ENCODE results near the gene PITPNM2. TPM values are rescaled to one million over a fixed set of nuclear protein-coding genes. Genes with fewer than 3 reads are reported as not detected.

PITPNM2 gene
- 1.0 and 1.3 TPM in 2 replicates for polyA plus RNA-seq (2014; cell fraction: cytosol; rRNA removed)
- 3.3 and 9.0 TPM in 2 replicates for polyA plus RNA-seq (2014; cell fraction: nucleus; rRNA removed)

DNA sequence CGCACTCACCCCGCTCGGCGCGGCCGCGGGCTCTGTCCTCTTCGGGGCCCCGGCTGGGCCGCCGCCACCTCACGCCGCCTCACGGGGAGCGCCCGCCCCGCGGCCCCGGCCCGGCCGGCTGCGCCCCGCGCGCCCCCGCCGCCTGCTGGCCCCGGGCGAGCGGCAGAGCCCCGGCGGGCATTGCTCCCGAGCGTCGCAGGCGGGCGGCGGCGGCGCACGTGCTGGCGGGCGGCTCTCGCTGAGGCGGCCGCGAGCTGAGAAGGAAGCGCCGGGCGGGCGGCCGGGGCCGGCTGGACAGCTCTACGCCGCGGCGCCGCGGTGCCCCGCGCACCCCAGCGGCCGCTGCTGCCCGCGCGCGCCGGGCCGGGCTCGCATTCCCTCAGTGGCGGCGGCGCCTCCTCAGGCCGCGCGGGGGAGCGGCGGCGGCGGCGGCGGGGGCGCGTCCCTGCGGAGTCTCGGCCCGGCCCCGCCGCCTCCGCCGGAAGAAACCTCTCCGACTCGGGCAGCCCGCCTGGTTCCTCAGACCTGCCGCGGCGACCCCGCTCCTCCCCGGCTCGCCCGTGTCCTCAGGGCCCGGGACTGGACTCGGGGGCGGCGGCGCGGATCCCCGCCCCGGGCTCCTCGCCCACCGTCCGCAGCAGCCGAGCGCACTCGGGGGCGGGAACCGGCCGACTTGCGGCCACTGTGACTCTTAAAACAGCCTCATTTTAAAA lies at the start of gene PITPNM2:
Gene PITPNM2 (minus strand): TSS at position 347 of the 713 bp plus-strand sequence. CDS start 116,500 bp downstream, outside the sequence.
- DNase-seq (ENCODE audit: low spot score): peak; percentile 38

DNA sequence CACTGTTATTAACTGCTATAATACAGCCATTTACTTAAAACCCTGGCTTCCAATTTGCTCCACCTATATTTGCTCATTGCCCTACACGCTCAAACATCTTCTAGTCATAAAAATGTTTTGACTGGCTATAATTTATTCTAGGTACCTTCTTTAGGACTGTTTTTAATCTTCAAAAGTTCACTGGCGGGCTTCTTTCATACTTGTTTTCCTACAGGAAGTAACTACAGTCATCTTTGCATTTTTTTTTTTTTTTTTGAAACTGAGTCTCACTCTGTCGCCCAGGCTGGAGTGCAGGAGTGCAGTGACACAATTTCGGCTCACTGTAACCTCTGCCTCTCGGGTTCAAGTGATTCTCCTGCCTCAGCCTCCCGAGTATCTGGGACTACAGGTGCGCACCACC lies 49.5 kb upstream of the PITPNM2 start:
- no peak for DNase-seq (ENCODE audit: low spot score)

DNA sequence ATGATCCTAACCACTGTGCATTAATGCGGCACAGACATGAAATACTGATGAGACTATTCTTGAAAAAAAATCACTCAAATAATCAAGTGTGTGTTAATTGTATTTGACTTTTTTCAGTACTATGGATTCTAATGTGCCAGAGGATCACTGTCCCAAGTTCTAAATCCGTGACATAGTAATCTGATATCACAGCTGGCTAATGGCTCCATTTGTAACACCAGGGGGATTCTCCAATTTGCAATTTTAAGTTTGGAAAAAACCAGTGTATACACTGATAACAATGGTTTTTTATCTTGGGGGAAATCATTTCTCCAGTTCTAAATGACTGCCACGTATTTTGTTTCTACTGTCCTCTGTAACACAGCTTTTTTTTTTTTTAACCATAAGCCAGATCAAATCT lies 49.0 kb upstream of the PITPNM2 start:
- no peak for DNase-seq (ENCODE audit: low spot score)

DNA sequence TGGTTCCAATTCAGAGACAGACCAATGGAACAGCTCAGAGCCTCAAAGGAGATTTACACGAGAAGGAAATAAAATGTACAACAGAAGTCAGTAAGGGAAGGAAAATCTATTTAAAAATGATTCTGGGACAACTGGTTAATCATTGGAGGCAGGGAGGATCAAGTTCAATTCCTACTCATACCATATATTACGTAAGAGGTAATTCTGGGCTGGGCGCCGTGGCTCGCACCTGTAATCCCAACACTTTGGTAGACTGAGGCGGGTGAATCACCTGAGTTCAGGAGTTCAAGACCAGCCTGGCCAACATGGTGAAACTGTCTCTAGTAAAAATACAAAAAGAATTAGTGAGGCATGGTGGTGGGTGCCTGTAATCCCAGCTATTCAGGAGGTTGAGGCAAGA lies 36.7 kb upstream of the PITPNM2 start:
- no peak for DNase-seq (ENCODE audit: low spot score)

DNA sequence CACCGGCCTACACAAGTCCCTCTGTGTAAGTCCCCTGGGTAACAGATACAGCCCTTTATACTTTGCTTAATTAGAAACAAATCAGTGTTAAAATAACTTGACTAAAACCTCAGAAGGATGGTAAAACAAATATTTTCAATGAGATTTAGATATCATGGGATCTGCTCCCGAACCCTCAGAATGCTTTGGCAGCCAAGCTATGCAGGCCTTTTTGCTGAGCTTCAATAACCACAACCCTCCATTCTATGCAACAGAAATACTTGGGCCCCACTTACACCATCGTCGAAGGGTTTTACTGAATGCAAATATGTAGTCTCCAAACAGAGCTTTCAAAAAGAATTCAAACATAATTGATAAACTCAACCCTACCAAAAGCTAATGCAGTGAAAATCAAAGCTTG lies 29.3 kb upstream of the PITPNM2 start:
- DNase-seq (ENCODE audit: low spot score): no peak

DNA sequence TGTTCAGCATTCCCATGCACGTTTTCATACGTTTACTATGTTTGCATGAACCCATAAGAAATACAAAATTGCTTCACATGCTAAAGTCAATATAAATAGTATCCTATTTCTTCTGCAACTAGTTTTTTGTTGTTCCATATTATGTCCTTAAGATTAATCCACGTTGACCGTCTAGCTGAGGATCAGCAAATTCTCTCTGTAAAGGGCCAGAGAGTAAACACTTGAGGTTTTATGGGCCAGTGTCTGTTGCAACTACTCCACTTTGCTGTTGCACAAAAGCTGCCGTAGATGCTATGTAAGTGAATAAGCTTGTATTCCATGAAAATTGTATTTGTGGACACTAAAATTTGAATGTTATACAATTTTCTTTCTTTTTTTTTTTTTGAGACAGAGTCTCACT lies 21.1 kb upstream of the PITPNM2 start:
- DNase-seq (ENCODE audit: low spot score): no peak

DNA sequence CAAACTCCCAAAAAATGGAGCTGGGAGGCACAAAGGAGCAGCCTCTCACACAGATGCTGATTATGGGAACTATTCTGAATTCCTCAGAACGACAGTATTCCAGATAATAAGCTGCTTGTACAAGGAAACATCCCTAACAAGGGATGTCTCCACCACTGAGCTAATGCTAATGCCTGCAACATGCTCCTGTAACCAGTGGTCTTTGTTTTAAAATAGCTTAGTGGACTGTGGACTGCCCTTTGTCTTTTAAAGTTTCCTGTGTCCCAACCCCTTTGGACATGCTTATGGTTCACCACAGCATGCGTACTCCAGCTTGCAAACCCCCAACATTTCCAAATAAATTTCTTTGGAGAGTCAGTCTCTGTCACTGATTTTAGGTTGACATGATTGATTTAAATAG lies 16.4 kb upstream of the PITPNM2 start:
- no peak for DNase-seq (ENCODE audit: low spot score)

DNA sequence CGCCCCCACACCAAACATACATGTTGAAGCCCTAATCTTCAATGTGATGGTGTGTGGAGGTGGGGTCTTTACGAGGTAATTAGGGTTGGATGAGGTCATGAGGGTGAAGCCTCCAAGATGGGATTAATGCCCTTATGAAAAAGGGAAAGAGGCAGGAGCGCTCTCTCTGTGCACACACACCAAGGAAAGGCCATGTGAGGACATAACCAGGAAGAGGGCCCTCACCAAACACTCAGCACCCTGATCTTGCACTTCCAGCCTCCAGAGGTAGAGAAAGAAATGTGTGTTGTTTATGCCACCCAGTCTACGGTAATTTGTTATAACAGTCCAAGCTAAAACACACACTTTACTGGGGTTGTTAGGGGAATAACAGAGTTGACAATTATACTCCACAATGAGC lies 14.6 kb upstream of the PITPNM2 start:
- no peak for DNase-seq (ENCODE audit: low spot score)

DNA sequence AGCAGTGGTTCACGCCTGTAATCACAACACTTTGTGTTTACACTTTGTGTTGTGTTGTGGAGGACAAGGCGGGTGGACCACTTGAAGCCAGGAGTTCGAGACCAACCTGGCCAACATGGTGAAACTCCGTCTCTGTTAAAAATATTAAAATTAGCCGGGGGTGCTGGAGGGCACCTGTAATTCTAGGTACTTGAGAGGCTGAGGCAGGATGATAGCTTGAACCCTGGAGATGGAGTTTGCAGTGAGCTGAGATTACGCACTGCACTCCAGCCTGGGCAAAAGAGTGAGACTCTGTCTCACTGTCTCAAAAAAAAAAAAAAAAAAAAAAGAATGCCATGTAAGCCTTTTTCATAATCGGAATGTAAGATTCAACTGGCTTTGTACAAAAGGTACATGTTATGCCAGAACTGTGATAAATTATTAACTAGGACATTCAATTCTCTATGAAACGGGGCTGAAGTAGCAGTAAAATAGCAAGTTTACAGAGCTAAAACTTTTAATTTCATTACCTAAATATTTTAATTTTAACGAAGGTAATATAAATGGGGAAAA lies 13.9 kb upstream of the PITPNM2 start:
- no peak for DNase-seq (ENCODE audit: low spot score)

DNA sequence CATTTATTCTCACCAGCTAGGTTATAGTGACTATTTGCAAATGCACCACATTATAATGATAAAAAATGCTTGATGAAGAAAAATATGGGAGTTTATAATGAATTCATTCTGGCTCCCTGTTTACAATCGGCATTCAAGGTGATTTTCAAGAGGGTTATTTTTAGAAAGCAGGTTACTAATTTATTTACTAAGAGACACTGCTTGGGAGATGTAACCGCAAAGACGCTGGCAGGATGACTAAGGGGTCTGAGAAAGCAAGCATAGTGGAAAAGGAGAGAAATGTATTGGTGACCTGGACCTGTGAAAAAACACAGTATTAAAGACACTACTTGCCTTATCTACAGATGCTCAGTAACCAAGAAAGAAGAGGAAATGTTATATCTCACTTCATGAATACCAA lies 13.3 kb upstream of the PITPNM2 start:
- no peak for DNase-seq (ENCODE audit: low spot score)

DNA sequence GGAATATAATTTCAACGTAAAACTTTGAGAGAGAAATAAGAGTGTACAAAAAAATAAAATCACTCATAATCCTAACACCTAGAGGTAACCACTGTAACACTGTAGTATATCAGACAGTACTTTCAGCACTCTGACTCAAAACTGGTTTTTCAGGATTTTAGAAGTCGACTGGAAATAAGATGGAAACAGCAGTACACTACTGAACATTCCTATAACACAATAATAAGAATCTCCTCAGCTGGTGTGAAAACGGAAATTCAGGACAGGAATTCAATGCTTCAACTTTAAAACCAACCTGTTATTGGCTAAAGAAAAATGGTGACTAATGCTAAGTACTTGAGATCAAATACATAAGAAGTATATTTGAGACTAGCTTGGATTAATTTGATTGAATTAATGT lies 12.3 kb upstream of the PITPNM2 start:
- no peak for DNase-seq (ENCODE audit: low spot score)

DNA sequence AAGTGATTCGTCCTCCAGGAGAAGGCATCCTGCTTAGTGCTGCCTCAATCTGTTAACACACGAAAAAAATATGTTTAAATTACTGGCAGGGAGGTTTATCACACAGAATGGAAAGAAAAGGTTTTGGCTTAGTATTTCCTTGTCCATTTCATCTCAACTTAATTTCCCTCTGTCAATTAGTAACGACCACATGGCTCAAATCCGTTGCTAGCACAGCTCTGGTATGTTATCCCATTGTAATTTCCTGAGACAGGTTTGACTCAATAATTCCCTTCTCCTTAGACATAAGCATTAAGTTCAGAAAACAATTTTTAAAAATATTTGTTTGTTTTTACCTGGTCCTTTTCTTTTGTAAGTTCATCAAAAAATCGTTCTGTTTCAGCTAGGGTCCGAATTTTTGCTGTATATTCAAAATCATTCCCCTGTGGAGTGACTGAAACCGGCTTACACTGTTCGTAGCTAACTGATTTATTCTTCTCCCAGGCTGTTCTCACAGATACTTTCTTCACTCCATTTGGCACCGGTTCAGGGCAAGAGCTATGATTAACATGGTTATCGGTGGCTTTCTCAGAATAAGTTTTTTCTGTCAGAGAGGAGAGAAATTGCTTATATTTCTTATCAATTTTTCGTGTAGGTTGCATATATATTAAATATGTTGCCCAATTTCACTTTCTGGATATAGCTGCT lies 10.1 kb upstream of the PITPNM2 start:
- DNase-seq (ENCODE audit: low spot score): no peak

DNA sequence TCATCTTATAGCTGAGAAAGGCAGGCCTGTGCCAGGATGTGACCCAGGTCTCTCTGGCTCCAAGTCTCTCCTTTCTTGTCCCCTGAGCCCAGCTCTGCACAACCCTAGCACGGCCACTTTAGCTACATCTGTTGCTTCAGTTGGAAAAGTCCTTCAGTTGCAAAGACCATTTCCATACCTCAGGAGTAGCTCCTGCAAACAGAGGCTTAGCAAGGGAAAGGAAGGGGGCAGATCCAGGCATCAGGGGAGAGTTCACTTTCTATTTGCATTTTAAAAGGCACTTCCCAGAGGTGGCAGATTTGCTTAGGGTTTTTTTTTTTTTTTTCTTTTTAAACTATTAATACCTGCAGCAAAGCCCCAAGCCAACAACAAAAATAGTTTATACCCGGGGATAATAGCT lies 3.0 kb upstream of the PITPNM2 start:
- no peak for DNase-seq (ENCODE audit: low spot score)

DNA sequence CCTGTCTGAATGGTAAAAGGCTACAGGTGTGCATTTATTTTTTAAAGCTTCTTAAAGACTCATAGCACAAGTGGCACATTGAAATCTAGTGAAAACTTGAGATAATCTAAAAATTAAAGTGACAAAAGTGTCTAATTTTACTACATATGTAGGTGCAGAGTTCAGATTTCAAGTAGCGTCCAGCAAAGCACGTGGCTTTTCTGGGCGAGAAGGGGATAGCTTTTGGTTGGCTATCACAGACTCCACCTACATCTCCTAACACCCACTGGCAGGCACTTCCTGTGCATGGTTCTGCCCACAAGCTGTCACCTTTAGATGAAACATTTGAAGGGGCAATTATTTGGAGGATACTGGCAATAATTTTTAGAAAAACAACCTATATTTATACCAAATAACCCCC lies 1.9 kb upstream of the PITPNM2 start:
- DNase-seq (ENCODE audit: low spot score): no peak

DNA sequence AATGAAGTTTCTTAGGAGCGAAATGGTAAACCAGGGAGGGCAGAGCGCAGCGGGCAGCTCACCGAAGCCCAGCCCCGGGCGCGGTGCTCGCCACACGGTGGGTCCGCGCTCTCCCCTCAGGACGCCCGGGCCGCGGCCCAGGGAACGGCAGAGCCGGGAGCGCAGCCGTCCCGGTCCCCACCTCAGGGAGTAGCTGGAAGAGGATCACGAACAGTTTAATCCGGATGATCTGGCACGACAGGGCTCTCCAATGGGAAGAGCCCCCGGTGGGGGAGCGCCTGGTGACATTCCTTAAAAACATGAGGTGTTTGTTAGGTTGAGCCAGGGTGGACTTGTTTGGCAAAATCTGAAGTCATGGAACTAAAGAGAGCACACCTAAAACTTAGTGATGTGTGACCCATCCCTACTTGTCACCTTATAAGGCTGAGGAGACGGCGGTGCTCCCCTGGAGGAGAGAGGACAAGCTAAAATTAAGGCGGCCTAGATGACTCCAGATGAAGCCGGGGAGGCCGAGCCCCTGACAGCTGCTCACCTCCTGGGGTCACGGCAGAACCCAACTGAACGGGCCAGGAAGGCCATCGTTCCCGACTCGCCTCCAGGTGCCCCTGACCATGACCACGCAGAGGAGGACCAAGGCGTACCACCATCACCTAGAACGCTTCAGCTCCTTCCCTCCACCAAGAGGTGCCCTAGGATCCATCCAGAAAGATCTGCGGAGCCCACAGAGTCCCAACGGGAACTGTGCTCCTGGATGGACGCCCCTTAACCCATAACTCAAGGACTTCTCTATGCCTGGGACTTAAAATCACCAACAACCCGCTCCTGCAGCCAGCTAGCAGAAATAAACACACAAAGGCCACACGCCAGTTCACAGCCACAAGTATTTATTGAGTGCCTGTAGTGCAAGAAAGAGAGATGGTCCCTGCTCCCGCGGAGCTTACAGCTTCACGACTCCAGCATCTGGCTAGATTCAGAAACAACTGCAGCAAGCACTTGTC lies 866 bp upstream of the PITPNM2 start:
- no peak for DNase-seq (ENCODE audit: low spot score)

DNA sequence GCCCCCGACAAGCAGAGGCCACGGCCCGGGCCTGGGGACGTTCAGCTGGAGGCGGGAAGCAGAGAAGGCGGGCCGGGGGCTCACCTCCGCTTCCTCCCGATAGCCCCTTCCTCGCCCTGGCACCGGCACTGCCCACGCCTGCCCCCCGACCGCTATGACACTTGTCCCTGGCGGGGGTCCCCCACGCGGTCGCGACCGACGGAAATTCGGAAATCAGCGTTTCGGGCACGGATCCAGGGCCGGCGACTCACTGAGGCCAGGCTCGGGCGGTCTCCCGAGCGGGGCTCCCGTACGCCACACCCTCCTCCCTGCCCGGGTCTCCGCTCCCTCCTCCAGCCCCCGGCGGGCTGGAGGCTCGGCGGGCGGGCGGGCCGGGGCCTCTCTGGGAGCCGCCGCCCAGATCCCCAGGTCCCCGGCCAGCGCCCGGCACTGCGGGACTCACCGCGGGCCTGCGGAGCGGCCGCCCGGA lies 581 bp downstream of the PITPNM2 start:
- DNase-seq (ENCODE audit: low spot score): peak; percentile 27

DNA sequence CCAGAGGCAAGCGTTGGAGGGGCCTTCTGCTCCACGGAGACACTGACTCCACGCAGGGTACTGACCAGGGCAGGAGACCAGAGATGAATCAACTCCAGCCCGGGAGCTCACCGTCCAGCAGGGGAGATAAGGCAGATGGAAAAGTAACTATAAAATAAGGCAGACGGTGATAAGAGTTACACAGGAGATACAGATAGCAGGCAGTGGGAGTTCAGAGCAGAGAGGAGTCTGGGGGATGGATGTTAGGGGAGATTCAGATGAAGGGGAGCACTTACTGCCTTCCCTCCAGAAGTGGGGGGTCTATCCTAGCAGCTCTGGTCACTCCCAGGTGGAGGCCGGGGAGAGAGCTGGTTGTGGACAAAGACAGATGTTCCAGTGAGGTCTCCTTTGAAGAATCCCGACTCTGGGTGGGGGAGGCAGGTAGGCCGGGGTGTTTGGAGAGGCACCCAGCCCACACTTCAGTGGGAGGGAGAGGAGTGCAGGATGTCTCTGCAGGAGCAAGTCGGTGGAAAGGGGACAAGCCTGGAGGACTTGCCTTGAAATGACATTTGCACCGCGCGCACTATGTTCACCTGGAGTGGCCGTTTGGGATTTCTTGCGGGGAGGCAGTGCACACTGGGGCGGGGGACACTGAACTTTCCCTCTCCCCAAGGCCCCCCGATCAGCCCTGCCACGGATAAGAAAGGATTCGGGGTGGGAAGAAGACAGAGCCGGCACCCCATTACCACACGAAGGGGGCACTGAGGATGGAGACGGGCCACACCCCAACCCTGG lies 1.2 kb downstream of the PITPNM2 start:
- no peak for DNase-seq (ENCODE audit: low spot score)

DNA sequence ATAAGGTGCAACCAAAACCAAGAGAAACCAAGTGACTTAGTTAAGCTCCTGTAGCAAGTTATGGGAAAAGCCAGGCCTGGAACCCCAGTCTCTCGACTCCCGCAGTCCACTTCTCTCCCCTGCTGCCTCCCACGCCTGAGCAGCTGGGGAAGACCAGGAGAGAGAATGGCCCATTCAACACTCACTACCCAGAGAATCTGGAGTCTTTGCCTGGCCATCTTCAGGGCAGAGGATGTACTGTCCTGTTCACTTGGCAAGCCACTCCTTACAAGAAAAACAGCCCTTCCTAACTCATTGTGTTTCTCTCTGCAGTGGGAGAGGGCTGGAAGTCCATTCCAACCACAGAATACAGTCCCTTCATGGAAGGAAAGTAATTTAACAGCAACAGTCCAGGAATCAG lies 1.8 kb downstream of the PITPNM2 start:
- no peak for DNase-seq (ENCODE audit: low spot score)

DNA sequence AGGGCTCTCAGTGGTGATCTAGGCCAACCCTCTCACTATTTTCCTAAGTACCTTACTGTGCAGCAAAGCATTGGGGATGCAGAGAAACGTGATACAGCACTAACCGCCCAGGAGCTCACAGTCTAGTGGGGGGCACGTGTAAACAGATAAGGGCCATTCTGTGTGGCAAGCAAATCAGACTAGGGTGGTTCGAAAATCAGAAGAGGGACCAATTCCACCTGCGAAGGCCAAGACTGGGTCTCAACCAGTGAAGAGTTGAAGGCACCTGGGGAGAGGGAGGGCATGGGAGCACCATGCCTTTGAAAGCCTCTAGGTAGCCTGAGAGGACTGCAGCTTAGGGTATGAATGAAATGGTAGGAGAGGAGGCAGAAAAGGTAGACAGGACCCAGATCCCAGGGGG lies 2.2 kb downstream of the PITPNM2 start:
- no peak for DNase-seq (ENCODE audit: low spot score)

DNA sequence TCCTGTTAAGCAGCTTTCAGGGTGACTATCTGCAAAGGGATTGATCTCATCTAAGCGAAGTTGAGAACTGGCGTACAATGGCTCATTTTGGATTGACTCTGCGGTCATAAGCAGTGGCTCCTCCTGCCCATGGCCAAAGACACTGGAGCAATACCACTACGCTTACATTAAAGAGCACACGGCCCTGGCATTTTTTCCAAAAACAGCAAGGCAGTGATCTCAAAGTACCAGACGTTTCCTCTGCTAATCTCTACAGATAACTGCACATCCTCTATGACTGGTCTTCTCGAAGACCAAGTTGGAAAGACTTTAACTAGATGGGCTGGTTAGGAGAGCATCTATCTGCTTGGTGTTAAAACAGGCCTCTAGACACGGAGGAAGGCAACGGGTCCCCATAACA lies 2.7 kb downstream of the PITPNM2 start:
- DNase-seq (ENCODE audit: low spot score): no peak

DNA sequence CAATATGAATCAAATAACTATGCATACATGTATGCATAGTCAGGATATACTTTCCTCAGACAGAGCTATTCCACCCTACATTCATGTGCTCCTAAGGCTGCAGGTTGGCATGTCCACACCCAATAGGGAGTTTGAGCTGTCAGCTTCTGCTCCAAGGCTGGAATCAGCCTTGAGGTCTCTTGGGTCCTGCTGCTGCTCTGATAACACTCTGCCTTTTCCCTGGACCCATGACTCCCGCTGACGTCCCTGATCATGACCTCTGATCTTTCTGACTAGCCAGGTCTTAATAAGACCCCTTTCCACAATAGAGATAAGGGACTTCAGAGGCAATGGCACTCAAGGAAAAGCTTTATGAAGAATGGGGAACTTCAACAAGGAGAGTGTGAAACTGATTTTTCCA lies 5.7 kb downstream of the PITPNM2 start:
- DNase-seq (ENCODE audit: low spot score): no peak

All from SK-N-DZ (cell line).